ENCODE measurements around the gene CES4A.

CES4A gene

GRCh38 chr16:67050796-67051195 lies 62.4 kb downstream of the CES4A start:
- no peak for ATAC-seq
- TF ChIP-seq CSDC2 (CRISPR knock-in tag; IDR thresholded peaks at IDR 0.05) (no peak), CSRNP3 (CRISPR knock-in tag; IDR thresholded peaks at IDR 0.05) (no peak), ISL1 (CRISPR knock-in tag; IDR thresholded peaks at IDR 0.05) (no peak)

- no peak for TF ChIP-seq TCF4 (CRISPR knock-in tag; IDR thresholded peaks at IDR 0.05; ENCODE audit: borderline replicate concordance)
- no peak for TF ChIP-seq SNAI2 (CRISPR knock-in tag; IDR thresholded peaks at IDR 0.05)
- TF ChIP-seq ZFP3 (CRISPR knock-in tag; IDR thresholded peaks at IDR 0.05): no peak
- TF ChIP-seq ZNF70 (CRISPR knock-in tag; IDR thresholded peaks at IDR 0.05): no peak
- TF ChIP-seq CSDC2 (CRISPR knock-in tag; IDR thresholded peaks at IDR 0.05): no peak
- TF ChIP-seq POU6F1 (CRISPR knock-in tag; IDR thresholded peaks at IDR 0.05; ENCODE audit: borderline replicate concordance, low read depth): no peak
- no peak for TF ChIP-seq PPARA (CRISPR knock-in tag; IDR thresholded peaks at IDR 0.05; ENCODE audit: borderline replicate concordance)
- no peak for TF ChIP-seq ZNF8 (CRISPR knock-in tag; IDR thresholded peaks at IDR 0.05)
- no peak for TF ChIP-seq CSRNP3 (CRISPR knock-in tag; IDR thresholded peaks at IDR 0.05)
- no peak for TF ChIP-seq ZC3H10 (CRISPR knock-in tag; IDR thresholded peaks at IDR 0.05)
- no peak for TF ChIP-seq BACH2 (CRISPR knock-in tag; IDR thresholded peaks at IDR 0.05; ENCODE audit: borderline replicate concordance)
- no peak for TF ChIP-seq ARNTL (CRISPR knock-in tag; IDR thresholded peaks at IDR 0.05; ENCODE audit: borderline replicate concordance, low read depth)
- ATAC-seq: no peak
Measured at GRCh38 chr16:67052399-67052798, 64.0 kb downstream of the CES4A start.

GRCh38 chr16:67053767-67054334 lies 65.5 kb downstream of the CES4A start:
- no peak for TF ChIP-seq BACH2 (CRISPR knock-in tag; IDR thresholded peaks at IDR 0.05; ENCODE audit: borderline replicate concordance)
- TF ChIP-seq ESRRG (CRISPR knock-in tag; IDR thresholded peaks at IDR 0.05): no peak
- no peak for TF ChIP-seq ZNF70 (CRISPR knock-in tag; IDR thresholded peaks at IDR 0.05)
- no peak for ATAC-seq

GRCh38 chr16:67054901-67055300 lies 66.5 kb downstream of the CES4A start:
- TF ChIP-seq ZNF8 (CRISPR knock-in tag; IDR thresholded peaks at IDR 0.05) (no peak), TOX (CRISPR knock-in tag; IDR thresholded peaks at IDR 0.05; ENCODE audit: borderline replicate concordance) (no peak), ZNF565 (CRISPR knock-in tag; conservative IDR thresholded peaks at IDR 0.05; ENCODE audit: low read depth) (no peak), CSRNP3 (CRISPR knock-in tag; IDR thresholded peaks at IDR 0.05) (no peak), ZFP3 (CRISPR knock-in tag; IDR thresholded peaks at IDR 0.05) (no peak), ESRRG (CRISPR knock-in tag; IDR thresholded peaks at IDR 0.05) (no peak), CSDC2 (CRISPR knock-in tag; IDR thresholded peaks at IDR 0.05) (no peak), ZNF70 (CRISPR knock-in tag; IDR thresholded peaks at IDR 0.05) (no peak), ZFP30 (CRISPR knock-in tag; IDR thresholded peaks at IDR 0.05) (no peak), POU6F1 (CRISPR knock-in tag; IDR thresholded peaks at IDR 0.05; ENCODE audit: borderline replicate concordance, low read depth) (no peak), TCF4 (CRISPR knock-in tag; IDR thresholded peaks at IDR 0.05; ENCODE audit: borderline replicate concordance) (no peak), SNAI2 (CRISPR knock-in tag; IDR thresholded peaks at IDR 0.05) (no peak), PPARA (CRISPR knock-in tag; IDR thresholded peaks at IDR 0.05; ENCODE audit: borderline replicate concordance) (no peak), PATZ1 (CRISPR knock-in tag; IDR thresholded peaks at IDR 0.05; ENCODE audit: borderline replicate concordance) (no peak), BACH2 (CRISPR knock-in tag; IDR thresholded peaks at IDR 0.05; ENCODE audit: borderline replicate concordance) (no peak), OSR1 (CRISPR knock-in tag; IDR thresholded peaks at IDR 0.05) (no peak), RARB (CRISPR knock-in tag; IDR thresholded peaks at IDR 0.05) (no peak), ARNTL (CRISPR knock-in tag; IDR thresholded peaks at IDR 0.05; ENCODE audit: borderline replicate concordance, low read depth) (no peak), CREB5 (CRISPR knock-in tag; IDR thresholded peaks at IDR 0.05; ENCODE audit: low read depth) (no peak)
- ATAC-seq: no peak
